HG02642 (cell line): ENCODE measurements around the gene CCDC40.

ENCODE experiments used
- ATAC-seq: cut with Tn5 transposase; IDR thresholded peaks from one replicate; pipeline ENCODE4 v1.9.1; 2021; ENCODE audit warnings: mild to moderate bottlenecking; ENCODE audit not compliant: unreplicated experiment, poor library complexity

CCDC40 gene

GRCh38 chr17:80099291-80100034, 63.0 kb downstream of the CCDC40 start:
- ATAC-seq: no peak

DNA sequence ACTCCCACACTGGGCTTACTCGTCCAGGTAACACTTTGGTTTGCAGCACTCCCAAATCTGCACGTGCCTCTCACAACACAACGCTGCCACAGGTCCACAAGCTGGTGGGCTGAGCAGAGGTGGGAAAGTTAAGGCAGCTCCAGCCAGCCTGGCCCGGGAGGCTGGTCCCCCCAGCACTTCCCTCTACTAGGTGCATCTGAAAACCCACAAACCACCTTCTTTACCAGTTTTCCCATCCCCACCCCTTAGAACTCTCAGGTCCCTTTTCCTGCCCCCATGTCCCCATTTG, 63.5 kb downstream of the CCDC40 start:
- ATAC-seq: no peak

- ATAC-seq: peak; percentile 76
Observed at GRCh38 chr17:80101011-80101945, 64.8 kb downstream of the CCDC40 start, which contains the start of gene GAA. TSS of gene GAA (plus strand) at chr17:80101581. CDS start at chr17:80104587, 3,006 bp downstream.

DNA sequence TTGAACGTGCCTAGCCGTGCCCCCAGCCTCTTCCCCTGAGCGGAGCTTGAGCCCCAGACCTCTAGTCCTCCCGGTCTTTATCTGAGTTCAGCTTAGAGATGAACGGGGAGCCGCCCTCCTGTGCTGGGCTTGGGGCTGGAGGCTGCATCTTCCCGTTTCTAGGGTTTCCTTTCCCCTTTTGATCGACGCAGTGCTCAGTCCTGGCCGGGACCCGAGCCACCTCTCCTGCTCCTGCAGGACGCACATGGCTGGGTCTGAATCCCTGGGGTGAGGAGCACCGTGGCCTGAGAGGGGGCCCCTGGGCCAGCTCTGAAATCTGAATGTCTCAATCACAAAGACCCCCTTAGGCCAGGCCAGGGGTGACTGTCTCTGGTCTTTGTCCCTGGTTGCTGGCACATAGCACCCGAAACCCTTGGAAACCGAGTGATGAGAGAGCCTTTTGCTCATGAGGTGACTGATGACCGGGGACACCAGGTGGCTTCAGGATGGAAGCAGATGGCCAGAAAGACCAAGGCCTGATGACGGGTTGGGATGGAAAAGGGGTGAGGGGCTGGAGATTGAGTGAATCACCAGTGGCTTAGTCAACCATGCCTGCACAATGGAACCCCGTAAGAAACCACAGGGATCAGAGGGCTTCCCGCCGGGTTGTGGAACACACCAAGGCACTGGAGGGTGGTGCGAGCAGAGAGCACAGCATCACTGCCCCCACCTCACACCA, 65.7 kb downstream of the CCDC40 start:
- ATAC-seq: peak; percentile 16

DNA sequence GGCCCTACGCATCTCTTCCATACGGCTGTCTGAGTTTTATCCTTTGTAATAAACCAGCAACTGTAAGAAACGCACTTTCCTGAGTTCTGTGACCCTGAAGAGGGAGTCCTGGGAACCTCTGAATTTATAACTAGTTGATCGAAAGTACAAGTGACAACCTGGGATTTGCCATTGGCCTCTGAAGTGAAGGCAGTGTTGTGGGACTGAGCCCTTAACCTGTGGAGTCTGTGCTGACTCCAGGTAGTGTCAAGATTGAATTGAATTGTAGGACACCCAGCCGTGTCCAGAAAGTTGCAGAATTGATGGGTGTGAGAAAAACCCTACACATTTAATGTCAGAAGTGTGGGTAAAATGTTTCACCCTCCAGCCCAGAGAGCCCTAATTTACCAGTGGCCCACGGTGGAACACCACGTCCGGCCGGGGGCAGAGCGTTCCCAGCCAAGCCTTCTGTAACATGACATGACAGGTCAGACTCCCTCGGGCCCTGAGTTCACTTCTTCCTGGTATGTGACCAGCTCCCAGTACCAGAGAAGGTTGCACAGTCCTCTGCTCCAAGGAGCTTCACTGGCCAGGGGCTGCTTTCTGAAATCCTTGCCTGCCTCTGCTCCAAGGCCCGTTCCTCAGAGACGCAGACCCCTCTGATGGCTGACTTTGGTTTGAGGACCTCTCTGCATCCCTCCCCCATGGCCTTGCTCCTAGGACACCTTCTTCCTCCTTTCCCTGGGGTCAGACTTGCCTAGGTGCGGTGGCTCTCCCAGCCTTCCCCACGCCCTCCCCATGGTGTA, 66.4 kb downstream of the CCDC40 start:
- no peak for ATAC-seq

- ATAC-seq: no peak
Observed at GRCh38 chr17:80103449-80104085, 67.1 kb downstream of the CCDC40 start.

DNA sequence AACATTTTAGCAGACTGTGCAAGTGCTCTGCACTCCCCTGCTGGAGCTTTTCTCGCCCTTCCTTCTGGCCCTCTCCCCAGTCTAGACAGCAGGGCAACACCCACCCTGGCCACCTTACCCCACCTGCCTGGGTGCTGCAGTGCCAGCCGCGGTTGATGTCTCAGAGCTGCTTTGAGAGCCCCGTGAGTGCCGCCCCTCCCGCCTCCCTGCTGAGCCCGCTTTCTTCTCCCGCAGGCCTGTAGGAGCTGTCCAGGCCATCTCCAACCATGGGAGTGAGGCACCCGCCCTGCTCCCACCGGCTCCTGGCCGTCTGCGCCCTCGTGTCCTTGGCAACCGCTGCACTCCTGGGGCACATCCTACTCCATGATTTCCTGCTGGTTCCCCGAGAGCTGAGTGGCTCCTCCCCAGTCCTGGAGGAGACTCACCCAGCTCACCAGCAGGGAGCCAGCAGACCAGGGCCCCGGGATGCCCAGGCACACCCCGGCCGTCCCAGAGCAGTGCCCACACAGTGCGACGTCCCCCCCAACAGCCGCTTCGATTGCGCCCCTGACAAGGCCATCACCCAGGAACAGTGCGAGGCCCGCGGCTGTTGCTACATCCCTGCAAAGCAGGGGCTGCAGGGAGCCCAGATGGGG, 68.0 kb downstream of the CCDC40 start:
- ATAC-seq: no peak

DNA sequence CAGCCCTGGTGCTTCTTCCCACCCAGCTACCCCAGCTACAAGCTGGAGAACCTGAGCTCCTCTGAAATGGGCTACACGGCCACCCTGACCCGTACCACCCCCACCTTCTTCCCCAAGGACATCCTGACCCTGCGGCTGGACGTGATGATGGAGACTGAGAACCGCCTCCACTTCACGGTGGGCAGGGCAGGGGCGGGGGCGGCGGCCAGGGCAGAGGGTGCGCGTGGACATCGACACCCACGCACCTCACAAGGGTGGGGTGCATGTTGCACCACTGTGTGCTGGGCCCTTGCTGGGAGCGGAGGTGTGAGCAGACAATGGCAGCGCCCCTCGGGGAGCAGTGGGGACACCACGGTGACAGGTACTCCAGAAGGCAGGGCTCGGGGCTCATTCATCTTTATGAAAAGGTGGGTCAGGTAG, 68.5 kb downstream of the CCDC40 start:
- no peak for ATAC-seq

DNA sequence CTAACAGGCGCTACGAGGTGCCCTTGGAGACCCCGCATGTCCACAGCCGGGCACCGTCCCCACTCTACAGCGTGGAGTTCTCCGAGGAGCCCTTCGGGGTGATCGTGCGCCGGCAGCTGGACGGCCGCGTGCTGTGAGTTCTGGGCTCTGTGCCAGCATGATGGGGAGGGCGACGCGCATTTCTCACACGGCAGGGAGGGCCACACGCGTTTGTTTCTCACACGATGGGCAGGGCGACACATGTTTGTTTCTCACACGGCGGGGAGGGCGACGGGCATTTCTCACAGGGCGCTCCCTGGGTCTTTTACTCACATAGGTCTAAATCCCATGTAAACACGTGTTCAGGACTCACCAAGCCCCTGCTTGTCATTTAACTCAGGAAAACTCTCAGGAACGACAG, 69.3 kb downstream of the CCDC40 start:
- ATAC-seq: no peak

GRCh38 chr17:80106176-80106575, 69.7 kb downstream of the CCDC40 start:
- no peak for ATAC-seq

- no peak for ATAC-seq
Observed at GRCh38 chr17:80106751-80107150, 70.3 kb downstream of the CCDC40 start.

- no peak for ATAC-seq
Observed at GRCh38 chr17:80107231-80108021, 71.0 kb downstream of the CCDC40 start.

DNA sequence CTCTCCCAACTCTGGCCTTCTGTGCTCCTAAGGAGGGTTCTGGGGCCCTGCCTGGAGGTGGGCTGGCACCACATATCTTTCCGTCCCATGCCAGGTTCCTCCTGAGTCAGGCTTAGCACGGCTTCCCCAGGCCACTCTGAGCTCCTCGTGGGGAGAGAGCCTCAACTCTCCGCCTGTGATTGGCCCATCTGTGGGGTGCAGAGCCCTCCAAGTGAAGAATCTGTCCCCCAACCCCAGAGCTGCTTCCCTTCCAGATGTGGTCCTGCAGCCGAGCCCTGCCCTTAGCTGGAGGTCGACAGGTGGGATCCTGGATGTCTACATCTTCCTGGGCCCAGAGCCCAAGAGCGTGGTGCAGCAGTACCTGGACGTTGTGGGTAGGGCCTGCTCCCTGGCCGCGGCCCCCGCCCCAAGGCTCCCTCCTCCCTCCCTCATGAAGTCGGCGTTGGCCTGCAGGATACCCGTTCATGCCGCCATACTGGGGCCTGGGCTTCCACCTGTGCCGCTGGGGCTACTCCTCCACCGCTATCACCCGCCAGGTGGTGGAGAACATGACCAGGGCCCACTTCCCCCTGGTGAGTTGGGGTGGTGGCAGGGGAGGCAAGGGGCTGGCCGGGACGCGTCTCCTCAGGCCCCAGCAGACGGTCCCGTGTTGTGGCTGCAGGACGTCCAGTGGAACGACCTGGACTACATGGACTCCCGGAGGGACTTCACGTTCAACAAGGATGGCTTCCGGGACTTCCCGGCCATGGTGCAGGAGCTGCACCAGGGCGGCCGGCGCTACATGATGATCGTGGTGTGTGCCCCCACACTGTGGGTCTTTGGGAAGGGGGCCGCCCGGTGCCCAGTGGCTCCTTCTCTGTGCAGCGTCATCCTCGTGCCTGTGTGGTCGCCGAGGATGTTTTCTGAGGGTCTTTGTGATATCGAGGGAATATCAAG, 71.9 kb downstream of the CCDC40 start:
- no peak for ATAC-seq

DNA sequence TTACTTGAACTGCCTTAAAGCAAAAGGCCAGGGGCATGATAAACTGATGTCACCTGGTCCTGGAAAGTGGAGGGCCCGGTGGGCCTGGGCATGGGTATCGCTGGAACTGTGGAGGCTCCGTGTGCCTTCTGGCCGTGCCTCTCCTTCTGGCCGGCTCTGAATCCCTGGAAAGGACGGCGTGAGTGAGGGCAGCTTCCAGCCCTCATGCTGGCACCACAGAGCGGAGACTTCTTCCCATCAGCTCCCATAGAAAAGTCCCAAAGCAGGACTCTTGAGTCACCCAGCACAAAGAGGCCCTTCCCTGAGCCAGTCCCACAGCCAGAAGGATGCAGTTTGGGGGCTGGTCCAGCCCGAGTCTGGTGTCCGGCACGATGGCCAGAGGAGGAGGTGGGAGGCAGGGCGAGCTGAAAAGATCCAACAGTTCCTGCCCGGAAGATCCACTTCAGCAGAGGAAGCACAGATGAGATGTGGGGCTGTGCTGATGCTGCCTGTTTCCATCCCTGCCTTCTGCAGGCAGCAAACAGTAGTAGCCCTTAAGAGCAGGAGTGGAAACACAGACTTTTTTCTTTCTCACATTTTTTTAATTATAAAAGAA, 72.7 kb downstream of the CCDC40 start:
- no peak for ATAC-seq

GRCh38 chr17:80109713-80110446, 73.4 kb downstream of the CCDC40 start:
- ATAC-seq: no peak

DNA sequence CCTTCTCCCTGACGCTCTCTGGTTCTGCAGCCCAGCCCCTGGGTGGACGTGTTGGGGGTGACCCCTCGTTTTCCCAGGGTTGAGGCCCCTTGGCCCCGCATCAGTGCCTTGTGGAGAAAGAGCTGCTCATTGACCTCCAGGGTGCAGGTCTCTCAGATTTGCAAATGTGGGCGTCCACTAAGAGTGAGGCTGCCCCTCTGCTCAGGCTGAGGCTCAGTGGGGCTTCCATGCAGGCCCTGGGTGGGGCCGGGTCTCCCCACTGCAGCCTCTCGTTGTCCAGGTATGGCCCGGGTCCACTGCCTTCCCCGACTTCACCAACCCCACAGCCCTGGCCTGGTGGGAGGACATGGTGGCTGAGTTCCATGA, 74.0 kb downstream of the CCDC40 start:
- ATAC-seq: no peak
